ENCODE measurements around the gene BTN2A1. TPM values are rescaled to one million over a fixed set of nuclear protein-coding genes. Genes with fewer than 3 reads are reported as not detected.
A peak's percentile ranks its signal among the peaks of the same experiment; 100 is the strongest.

BTN2A1 gene
- total RNA-seq, 1 experiment from 2014 or later, result 6.4 TPM

- no peaks in the 10 kb centered on the region; the same call in 1 of the 2 replicates for H3K79me2 ChIP-seq (ENCODE audit: low read length)
- DNase-seq, result peak; percentile 97
- peaks cover 46% of the 10 kb centered on the region for H3K4me1 ChIP-seq (ENCODE audit: low read length)
Observed at GRCh38 chr6:26473758-26474438, 16.1 kb downstream of the BTN2A1 start.

GRCh38 chr6:26474439-26474881 is 16.7 kb downstream of the BTN2A1 start:
- Histone ChIP-seq H3K4me1 (ENCODE audit: low read length) (peaks cover 44% of the 10 kb centered on the region), H3K9me2 (replicated peaks; ENCODE audit: insufficient read depth, low read length) (no peaks in the 10 kb centered on the region), H2AFZ (ENCODE audit: low read length) (no peak overlapping the region), H3K36me3 (ENCODE audit: insufficient read depth, low read length) (no peaks in the 10 kb centered on the region), H3K9me3 (ENCODE audit: low read length) (no peaks in the 10 kb centered on the region; the same call in 1 of the 2 replicates), H3K4me3 (ENCODE audit: low read length) (peak overlapping the region; percentile 82), H3K79me2 (ENCODE audit: low read length) (no peaks in the 10 kb centered on the region; the same call in 1 of the 2 replicates), H4K20me1 (ENCODE audit: insufficient read depth, low read depth, low read length) (no peaks in the 10 kb centered on the region), H3K27ac (ENCODE audit: low read length) (peak overlapping the region; percentile 98), H3K4me2 (ENCODE audit: low read depth, low read length, poor library complexity, severe bottlenecking) (peak overlapping the region; percentile 98), H3K27me3 (ENCODE audit: low read length) (no peaks in the 10 kb centered on the region), H3K9ac (ENCODE audit: low read length) (peak overlapping the region; percentile 90)
- DNase-seq, result peak; percentile 72

More at GRCh38 chr6:26473758-26474438, 16.1 kb downstream of the BTN2A1 start:
- Histone ChIP-seq H3K9ac (ENCODE audit: low read length) (peak overlapping the region; percentile 90), H3K27ac (ENCODE audit: low read length) (peak overlapping the region; percentile 98), H3K9me3 (ENCODE audit: low read length) (no peaks in the 10 kb centered on the region; the same call in 1 of the 2 replicates), H3K4me2 (ENCODE audit: low read depth, low read length, poor library complexity, severe bottlenecking) (peak overlapping the region; percentile 98), H3K27me3 (ENCODE audit: low read length) (no peaks in the 10 kb centered on the region), H3K4me3 (ENCODE audit: low read length) (peak overlapping the region; percentile 82), H3K9me2 (replicated peaks; ENCODE audit: insufficient read depth, low read length) (no peaks in the 10 kb centered on the region), H2AFZ (ENCODE audit: low read length) (0 out of 2 replicates have a peak overlapping the region, but pooled peaks have one; percentile 29), H4K20me1 (ENCODE audit: insufficient read depth, low read depth, low read length) (no peaks in the 10 kb centered on the region), H3K36me3 (ENCODE audit: insufficient read depth, low read length) (peaks cover 3% of the 10 kb centered on the region; the same call in 1 of the 2 replicates)

- peak overlapping the region; percentile 98 for H3K27ac ChIP-seq (ENCODE audit: low read length)
- H2AFZ ChIP-seq (ENCODE audit: low read length), result peak overlapping the region; percentile 36; the same call in 1 of the 2 replicates
- no peak for DNase-seq
- peaks cover 44% of the 10 kb centered on the region for H3K4me1 ChIP-seq (ENCODE audit: low read length)
- no peak overlapping the region for H3K4me3 ChIP-seq (ENCODE audit: low read length)
- no peak overlapping the region for H3K9ac ChIP-seq (ENCODE audit: low read length)
- no peaks in the 10 kb centered on the region for H3K9me2 ChIP-seq (replicated peaks; ENCODE audit: insufficient read depth, low read length)
- H3K36me3 ChIP-seq (ENCODE audit: insufficient read depth, low read length), result no peaks in the 10 kb centered on the region
- no peaks in the 10 kb centered on the region; the same call in 1 of the 2 replicates for H3K79me2 ChIP-seq (ENCODE audit: low read length)
- no peak overlapping the region for H3K4me2 ChIP-seq (ENCODE audit: low read depth, low read length, poor library complexity, severe bottlenecking)
- H3K27me3 ChIP-seq (ENCODE audit: low read length), result no peaks in the 10 kb centered on the region
- H3K9me3 ChIP-seq (ENCODE audit: low read length), result peaks cover 4% of the 10 kb centered on the region; the same call in 1 of the 2 replicates
- H4K20me1 ChIP-seq (ENCODE audit: insufficient read depth, low read depth, low read length), result no peaks in the 10 kb centered on the region
Observed at GRCh38 chr6:26475823-26476729, 18.3 kb downstream of the BTN2A1 start.

DNA sequence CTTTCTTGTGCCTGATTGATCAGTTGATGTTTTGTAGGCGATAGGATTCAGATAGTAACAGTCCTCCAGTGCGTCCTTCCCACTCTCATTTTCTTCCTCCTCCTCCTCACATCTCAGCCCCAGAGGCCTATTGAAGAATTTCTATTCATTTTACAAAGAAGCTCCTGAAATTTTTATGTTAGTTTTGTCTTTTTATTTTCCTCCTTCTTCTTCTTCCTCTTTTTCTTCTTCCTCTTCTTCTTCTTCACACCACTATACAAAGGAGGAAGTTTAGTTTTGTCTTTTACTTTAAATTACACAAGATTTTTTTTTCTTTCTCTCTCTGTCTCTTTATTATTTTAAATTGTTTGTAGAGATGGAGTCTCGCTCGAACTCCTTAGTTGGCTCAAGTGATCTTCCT is 19.1 kb downstream of the BTN2A1 start:
- Histone ChIP-seq H3K27me3 (ENCODE audit: low read length) (no peaks in the 10 kb centered on the region), H3K4me2 (ENCODE audit: low read depth, low read length, poor library complexity, severe bottlenecking) (peak overlapping the region; percentile 28), H3K4me1 (ENCODE audit: low read length) (peaks cover 44% of the 10 kb centered on the region), H3K9me3 (ENCODE audit: low read length) (peaks cover 4% of the 10 kb centered on the region; the same call in 1 of the 2 replicates), H3K9ac (ENCODE audit: low read length) (no peak overlapping the region), H2AFZ (ENCODE audit: low read length) (peak overlapping the region; percentile 36; the same call in 1 of the 2 replicates), H3K79me2 (ENCODE audit: low read length) (no peaks in the 10 kb centered on the region; the same call in 1 of the 2 replicates), H3K4me3 (ENCODE audit: low read length) (no peak overlapping the region), H3K9me2 (replicated peaks; ENCODE audit: insufficient read depth, low read length) (no peaks in the 10 kb centered on the region), H3K27ac (ENCODE audit: low read length) (peak overlapping the region; percentile 98), H3K36me3 (ENCODE audit: insufficient read depth, low read length) (no peaks in the 10 kb centered on the region), H4K20me1 (ENCODE audit: insufficient read depth, low read depth, low read length) (no peaks in the 10 kb centered on the region)
- DNase-seq, result no peak

- no peaks in the 10 kb centered on the region for H3K9me2 ChIP-seq (replicated peaks; ENCODE audit: insufficient read depth, low read length)
- H2AFZ ChIP-seq (ENCODE audit: low read length), result no peak overlapping the region
- H3K4me3 ChIP-seq (ENCODE audit: low read length), result no peak overlapping the region
- DNase-seq, result no peak
- no peak overlapping the region for H3K9ac ChIP-seq (ENCODE audit: low read length)
- H3K79me2 ChIP-seq (ENCODE audit: low read length), result no peaks in the 10 kb centered on the region; the same call in 1 of the 2 replicates
- no peak overlapping the region for H3K4me2 ChIP-seq (ENCODE audit: low read depth, low read length, poor library complexity, severe bottlenecking)
- H3K27me3 ChIP-seq (ENCODE audit: low read length), result no peaks in the 10 kb centered on the region
- 0 out of 2 replicates have a peak, but pooled peaks cover 4% of the 10 kb centered on the region for H3K9me3 ChIP-seq (ENCODE audit: low read length)
- H3K27ac ChIP-seq (ENCODE audit: low read length), result peak overlapping the region; percentile 98
- peaks cover 43% of the 10 kb centered on the region for H3K4me1 ChIP-seq (ENCODE audit: low read length)
- H4K20me1 ChIP-seq (ENCODE audit: insufficient read depth, low read depth, low read length), result no peaks in the 10 kb centered on the region
- no peaks in the 10 kb centered on the region for H3K36me3 ChIP-seq (ENCODE audit: insufficient read depth, low read length)
Observed at GRCh38 chr6:26477426-26477825, 19.7 kb downstream of the BTN2A1 start.

GRCh38 chr6:26478100-26478984 is 20.6 kb downstream of the BTN2A1 start:
- Histone ChIP-seq H4K20me1 (ENCODE audit: insufficient read depth, low read depth, low read length) (no peaks in the 10 kb centered on the region), H3K36me3 (ENCODE audit: insufficient read depth, low read length) (no peaks in the 10 kb centered on the region), H3K27me3 (ENCODE audit: low read length) (no peaks in the 10 kb centered on the region), H3K9ac (ENCODE audit: low read length) (no peak overlapping the region), H3K9me3 (ENCODE audit: low read length) (0 out of 2 replicates have a peak, but pooled peaks cover 4% of the 10 kb centered on the region), H3K27ac (ENCODE audit: low read length) (no peak overlapping the region), H3K4me2 (ENCODE audit: low read depth, low read length, poor library complexity, severe bottlenecking) (no peak overlapping the region), H3K4me3 (ENCODE audit: low read length) (no peak overlapping the region), H2AFZ (ENCODE audit: low read length) (no peak overlapping the region), H3K9me2 (replicated peaks; ENCODE audit: insufficient read depth, low read length) (no peaks in the 10 kb centered on the region), H3K4me1 (ENCODE audit: low read length) (peaks cover 34% of the 10 kb centered on the region), H3K79me2 (ENCODE audit: low read length) (no peaks in the 10 kb centered on the region; the same call in 1 of the 2 replicates)
- DNase-seq, result no peak

GRCh38 chr6:26478985-26479278 is 21.2 kb downstream of the BTN2A1 start:
- Histone ChIP-seq H3K4me1 (ENCODE audit: low read length) (peaks cover 32% of the 10 kb centered on the region), H2AFZ (ENCODE audit: low read length) (no peak overlapping the region), H3K4me2 (ENCODE audit: low read depth, low read length, poor library complexity, severe bottlenecking) (no peak overlapping the region), H3K27me3 (ENCODE audit: low read length) (no peaks in the 10 kb centered on the region), H3K9ac (ENCODE audit: low read length) (no peak overlapping the region), H3K79me2 (ENCODE audit: low read length) (no peaks in the 10 kb centered on the region; the same call in 1 of the 2 replicates), H3K9me2 (replicated peaks; ENCODE audit: insufficient read depth, low read length) (no peaks in the 10 kb centered on the region), H3K27ac (ENCODE audit: low read length) (no peak overlapping the region), H3K4me3 (ENCODE audit: low read length) (no peak overlapping the region), H3K9me3 (ENCODE audit: low read length) (0 out of 2 replicates have a peak, but pooled peaks cover 4% of the 10 kb centered on the region), H3K36me3 (ENCODE audit: insufficient read depth, low read length) (no peaks in the 10 kb centered on the region), H4K20me1 (ENCODE audit: insufficient read depth, low read depth, low read length) (no peaks in the 10 kb centered on the region)
- no peak for DNase-seq
